GM19438 (cell line): ENCODE data around the gene MAP3K21.

Experiments
- ATAC-seq: cut with Tn5 transposase; IDR thresholded peaks from one replicate; pipeline ENCODE4 v1.9.1; 2021; ENCODE audit warnings: low read depth; ENCODE audit not compliant: unreplicated experiment

MAP3K21 gene

DNA sequence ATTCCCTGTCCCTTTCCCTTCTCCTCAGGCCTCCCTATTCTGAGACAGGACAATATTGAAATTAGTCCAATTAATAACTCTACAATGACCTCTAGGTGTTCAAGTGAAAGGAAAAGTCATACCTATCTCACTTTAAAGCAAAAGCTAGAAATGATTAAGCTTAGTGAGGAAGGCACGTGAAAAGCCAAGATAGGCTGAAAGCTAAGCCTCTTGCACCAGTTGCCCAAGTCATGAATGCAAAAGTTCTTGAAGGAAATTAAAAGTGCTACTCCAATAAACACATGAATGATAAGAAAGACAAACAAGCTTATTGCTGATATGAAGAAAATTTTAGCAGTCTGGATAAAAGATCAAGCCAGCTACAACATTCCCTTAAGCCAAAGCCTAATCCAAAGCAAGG is 3.8 kb upstream of the MAP3K21 start:
- ATAC-seq, result no peak

- no peak for ATAC-seq
These were observed 1.2 kb upstream of the MAP3K21 start for GRCh38 chr1:233326319-233326718.

DNA sequence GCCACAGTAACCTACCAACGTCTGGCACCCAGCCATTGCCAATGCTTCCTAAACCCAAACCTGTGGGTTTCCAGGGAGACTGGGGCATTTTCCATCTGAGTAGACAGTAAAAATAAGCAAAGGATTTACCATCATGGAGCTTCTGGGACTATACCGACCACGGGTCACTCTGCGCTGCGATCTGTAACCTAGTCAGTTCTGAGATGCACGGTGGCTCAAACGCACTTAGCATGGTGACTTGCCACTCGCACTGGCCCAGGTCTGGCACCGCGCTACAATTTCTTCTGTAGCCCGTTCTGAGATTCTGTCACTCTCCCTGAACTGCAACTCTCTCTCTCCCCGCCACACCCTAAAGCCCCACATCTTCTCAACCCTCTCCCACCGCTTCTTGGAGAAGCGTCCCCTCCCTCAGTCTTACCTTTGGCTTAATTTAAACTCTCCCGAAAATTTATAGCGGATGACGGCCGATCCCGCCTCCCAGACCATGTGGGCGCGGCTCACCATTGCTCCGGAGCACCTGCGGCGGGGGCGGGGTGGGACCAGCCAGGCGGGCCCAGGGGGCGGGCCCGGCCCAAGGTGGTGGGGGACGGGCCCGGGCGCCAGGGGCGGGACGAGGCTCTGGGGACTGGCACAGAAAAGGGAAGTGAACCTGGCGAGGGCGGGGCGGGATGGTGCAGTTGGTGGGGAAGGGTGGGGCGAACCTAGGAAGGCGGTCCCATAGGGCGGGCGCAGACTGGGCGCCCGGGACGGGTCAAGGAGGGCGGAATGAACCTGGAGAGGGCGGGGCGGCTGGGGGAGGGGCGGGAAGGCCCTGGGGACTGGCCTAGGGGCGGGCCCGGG is 493 bp upstream of the MAP3K21 start:
- ATAC-seq, result peak; percentile 81

- ATAC-seq, result peak; percentile 32
These were observed 808 bp downstream of the MAP3K21 start for GRCh38 chr1:233328142-233328921.

DNA sequence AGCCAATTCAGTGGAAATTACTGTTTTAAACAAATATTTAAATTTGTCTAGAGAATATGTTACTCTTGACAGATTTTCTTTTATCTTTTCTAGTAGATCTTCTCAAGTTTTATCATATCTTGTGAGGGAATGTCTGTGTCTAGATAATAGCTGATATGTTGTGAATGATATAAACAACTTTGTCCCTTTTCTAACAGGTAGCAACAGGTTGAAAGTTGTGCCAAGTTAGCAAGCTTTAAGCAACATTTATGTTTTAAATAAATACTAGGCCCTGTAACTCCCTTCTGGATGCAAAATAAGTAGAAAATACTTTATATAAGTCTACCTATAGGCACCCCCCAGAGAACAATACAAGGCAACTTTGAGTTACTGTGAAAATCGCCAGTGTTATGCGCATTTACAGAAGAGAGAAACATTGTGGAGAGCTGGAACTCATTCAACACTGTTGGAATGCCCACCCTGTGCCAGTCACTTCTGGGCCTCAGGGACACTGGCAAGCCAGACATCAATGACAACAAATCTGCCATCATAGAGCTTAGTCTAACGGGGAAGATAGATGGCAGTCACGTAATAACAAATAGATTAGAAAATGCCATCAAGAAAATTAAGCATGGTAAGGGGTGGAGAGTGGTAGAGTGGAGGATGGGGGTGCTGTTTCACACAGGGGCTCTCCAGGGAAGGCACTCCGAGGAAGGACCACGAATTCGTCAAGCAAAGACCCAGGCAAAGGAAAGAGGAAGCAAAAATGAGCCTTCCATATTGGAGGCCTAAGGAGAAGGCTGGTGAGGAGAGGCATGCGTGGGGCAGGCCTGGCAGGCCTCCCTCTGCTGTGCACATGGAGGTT is 4.4 kb downstream of the MAP3K21 start:
- no peak for ATAC-seq

DNA sequence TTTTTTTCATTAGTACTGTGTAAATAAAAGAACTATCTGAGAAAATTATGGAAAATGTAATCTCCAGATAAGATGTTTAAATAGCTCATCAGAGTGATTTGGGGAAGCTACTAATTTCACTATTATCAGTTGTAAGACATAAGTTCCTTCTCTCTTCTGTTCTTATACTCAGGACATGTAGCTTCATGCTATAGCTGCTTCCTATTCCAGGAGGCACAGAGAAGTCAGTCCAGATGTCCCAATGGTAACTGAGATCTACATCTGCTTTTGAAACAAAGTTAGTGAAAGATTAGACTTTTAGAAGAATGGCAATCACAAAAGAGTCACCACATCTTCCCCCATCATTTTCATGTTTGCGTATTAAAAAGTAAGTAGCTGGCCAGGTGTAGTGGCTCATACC is 5.6 kb downstream of the MAP3K21 start:
- no peak for ATAC-seq

GRCh38 chr1:233334092-233334491 is 6.6 kb downstream of the MAP3K21 start:
- ATAC-seq, result no peak

- no peak for ATAC-seq
These were observed 9.3 kb downstream of the MAP3K21 start for GRCh38 chr1:233336554-233337456.

DNA sequence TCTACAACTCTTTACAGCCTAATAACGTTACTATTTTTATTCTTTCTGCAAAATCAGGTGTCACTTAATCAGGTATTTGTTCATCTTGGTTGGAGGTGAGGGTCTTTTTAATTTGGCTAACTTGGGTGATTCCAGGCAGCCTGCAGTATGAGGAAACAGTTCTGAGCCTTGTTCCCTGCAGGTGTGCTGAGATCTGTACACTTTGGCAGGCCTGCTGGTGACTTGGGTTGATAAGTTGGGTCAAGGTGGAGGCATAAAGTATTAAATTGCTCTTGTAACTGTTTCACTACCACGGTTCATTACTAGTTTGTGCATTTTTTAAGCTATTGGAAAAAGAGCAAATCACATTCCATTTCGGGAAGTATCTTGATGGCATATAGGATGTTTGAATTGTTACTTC is 10.0 kb downstream of the MAP3K21 start:
- ATAC-seq, result no peak

- ATAC-seq, result no peak
These were observed 10.6 kb downstream of the MAP3K21 start for GRCh38 chr1:233338102-233338501.

GRCh38 chr1:233340031-233340555 is 12.6 kb downstream of the MAP3K21 start:
- no peak for ATAC-seq

DNA sequence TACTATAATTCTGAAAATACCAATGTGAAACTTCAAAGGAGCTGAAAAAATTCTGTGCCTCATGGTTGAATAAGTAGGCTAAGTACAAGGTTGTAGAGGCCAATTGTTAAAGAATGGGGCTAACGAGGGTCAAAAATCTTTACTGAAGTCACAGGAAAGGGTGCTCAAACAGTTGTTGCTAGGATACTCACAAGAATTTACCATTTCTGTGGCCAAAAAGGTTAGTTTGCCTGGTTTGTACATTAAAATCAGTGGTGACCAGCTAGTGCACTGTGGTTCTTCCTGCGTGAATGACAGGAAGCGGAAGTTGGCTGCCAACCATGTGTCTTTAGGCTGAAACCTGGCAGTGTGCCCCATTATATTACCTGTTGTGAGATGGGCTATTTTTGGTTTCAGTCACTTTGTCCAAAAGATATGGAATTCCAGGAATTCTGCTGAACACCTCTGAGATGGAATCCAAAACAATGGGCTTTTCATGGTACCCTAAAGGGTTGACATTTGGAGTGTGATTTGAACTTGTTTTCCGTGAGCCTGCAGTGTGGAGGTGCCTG is 13.5 kb downstream of the MAP3K21 start:
- ATAC-seq, result no peak

DNA sequence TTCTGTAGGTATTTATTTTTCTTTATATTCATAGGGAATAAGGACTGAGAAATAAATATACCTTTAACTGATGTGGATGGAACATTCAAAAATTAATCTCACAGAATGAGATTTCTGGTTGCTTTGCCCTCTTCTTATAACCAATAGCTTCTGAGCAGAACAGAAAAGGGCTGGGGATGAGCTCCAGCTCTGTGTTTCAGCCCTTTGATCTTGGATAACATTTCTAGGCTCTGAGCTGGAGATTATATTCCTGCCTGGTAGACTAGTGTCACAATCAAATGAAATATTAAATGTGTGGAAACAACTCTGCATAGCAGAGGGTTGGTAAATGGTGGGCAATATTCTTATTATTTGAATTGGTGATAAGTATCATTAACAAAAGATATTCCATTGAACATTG is 14.6 kb downstream of the MAP3K21 start:
- no peak for ATAC-seq

GRCh38 chr1:233343262-233343661 is 15.7 kb downstream of the MAP3K21 start:
- ATAC-seq, result no peak

GRCh38 chr1:233347338-233347737 is 19.8 kb downstream of the MAP3K21 start:
- no peak for ATAC-seq

- no peak for ATAC-seq
These were observed 21.6 kb downstream of the MAP3K21 start for GRCh38 chr1:233349137-233349536.

GRCh38 chr1:233354983-233355382 is 27.5 kb downstream of the MAP3K21 start:
- ATAC-seq, result no peak

DNA sequence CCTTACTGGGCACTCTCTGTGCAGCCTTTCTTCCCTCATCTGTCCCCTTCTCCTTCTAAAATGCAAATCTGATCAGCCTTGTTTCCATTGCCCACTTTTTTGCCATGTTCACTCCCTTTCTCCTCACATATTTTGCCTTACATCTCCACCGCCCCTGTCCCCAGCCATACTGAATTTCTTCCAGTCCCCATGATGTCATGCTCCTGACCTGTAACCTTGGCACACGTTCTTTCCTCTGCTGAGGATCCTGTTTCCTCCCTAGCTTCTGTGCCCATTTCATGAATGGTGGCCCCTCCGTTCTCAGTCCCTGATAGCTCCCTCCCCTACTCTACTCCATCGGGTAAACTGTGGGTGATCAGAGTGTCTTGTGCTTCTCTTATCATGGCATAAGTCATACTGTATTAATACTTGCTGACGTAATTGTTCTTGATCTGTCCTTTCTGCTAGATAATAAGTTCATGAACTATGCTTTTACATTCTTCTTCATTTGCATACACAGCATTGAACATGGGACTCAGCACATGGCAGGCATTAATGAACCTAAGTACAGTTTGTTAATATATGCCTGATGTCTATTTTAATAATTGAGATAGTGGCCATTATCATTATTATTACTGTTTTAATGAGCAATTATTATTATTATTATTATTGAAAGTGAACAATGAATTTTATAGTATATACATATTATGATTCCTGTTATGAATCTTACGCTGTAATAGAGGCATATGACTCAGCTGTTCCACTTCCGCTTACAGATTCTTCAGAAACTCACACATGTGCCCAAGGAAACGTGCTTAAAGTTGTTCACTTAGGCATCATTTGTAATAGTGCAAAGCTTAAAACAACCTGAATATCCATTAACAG is 28.5 kb downstream of the MAP3K21 start:
- ATAC-seq, result peak; percentile 82

DNA sequence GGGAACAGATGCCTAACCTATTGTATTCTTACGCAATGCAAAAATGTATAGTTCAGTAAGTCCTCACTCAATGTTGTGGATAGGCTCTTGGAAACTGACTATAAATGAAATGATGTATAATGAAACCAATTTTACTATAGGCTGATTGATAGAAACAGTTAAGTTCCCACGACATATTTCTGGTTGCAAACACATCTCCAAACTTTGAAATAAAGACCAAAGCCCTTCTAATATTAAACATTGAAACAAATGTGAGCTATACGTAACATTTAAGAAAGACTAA is 29.1 kb downstream of the MAP3K21 start:
- ATAC-seq, result peak; percentile 40
